HEK293 (cell line): ENCODE data around the gene CMC4.

Source experiments
- CTCF ChIA-PET: fragments of 350-600 bp; formaldehyde crosslinking; extraction: SDS; loops from one replicate; lab custom pipeline; 2021; ENCODE audit warnings: antibody characterized with exemption; lab: Yijun Ruan, JAX
- POLR2A ChIA-PET: fragments of 300-600 bp; formaldehyde crosslinking; extraction: SDS; loops from one replicate; lab custom pipeline; 2020; ENCODE audit warnings: antibody characterized with exemption, inconsistent platforms; lab: Yijun Ruan, JAX
- H3K27ac ChIP-seq: fragments of 200-500 bp; sonication (Bioruptor generic); 2 replicates; pipeline ENCODE4 v1.5.1; 2014; ENCODE audit warnings: low read depth, low read length, control low read depth, inconsistent platforms; ENCODE audit errors: extremely low read depth
- H3K36me3 ChIP-seq, 2 experiments: fragments of 200-500 bp in 1 of 2; sonication (Bioruptor generic) in 1 of 2; 1 replicate in 1 of 2; 2 replicates in 1 of 2; pipeline ENCODE4 v1.5.1; 2014 to 2017; ENCODE audit warnings: inconsistent platforms in 2 of 2, low read length in 2 of 2; ENCODE audit not compliant: control insufficient read depth in 2 of 2, insufficient read depth in 1 of 2
- H3K4me1 ChIP-seq: fragments of 200-500 bp; sonication (Bioruptor generic); 2 replicates; pipeline ENCODE4 v1.5.1; 2014; ENCODE audit warnings: mild to moderate bottlenecking, low read length, inconsistent platforms; ENCODE audit not compliant: control insufficient read depth, insufficient read depth
- H3K4me3 ChIP-seq: 2 replicates; pipeline ENCODE4 v1.5.1; 2011; ENCODE audit warnings: low read depth, mild to moderate bottlenecking, control low read depth, low read length, moderate library complexity
- H3K9me3 ChIP-seq: fragments of 200-500 bp; sonication (Bioruptor generic); 2 replicates; pipeline ENCODE4 v1.5.1; 2014; ENCODE audit warnings: low read depth, low read length, inconsistent platforms; ENCODE audit not compliant: control insufficient read depth, insufficient read depth
- BCL11B ChIP-seq: fragments of 450-650 bp; formaldehyde crosslinking; IDR thresholded peaks from 2 replicates; pipeline ENCODE4 v1.5.1; 2016; ENCODE audit warnings: low read depth, missing biosample characterization, missing genetic modification characterization
- BCL6B ChIP-seq: fragments of 450-650 bp; formaldehyde crosslinking; IDR thresholded peaks from 2 replicates; pipeline ENCODE4 v1.5.1; 2017; ENCODE audit warnings: missing biosample characterization, missing genetic modification characterization
- CTCF ChIP-seq: fragments of 450-650 bp; formaldehyde crosslinking; IDR thresholded peaks from 2 replicates; pipeline ENCODE4 v1.5.1; 2016; ENCODE audit warnings: missing biosample characterization, missing genetic modification characterization
- EGR2 ChIP-seq: fragments of 450-650 bp; formaldehyde crosslinking; IDR thresholded peaks from 2 replicates; pipeline ENCODE4 v1.5.1; 2016; ENCODE audit warnings: low read depth, missing biosample characterization, missing genetic modification characterization
- MEIS1 ChIP-seq: sonication (generic); formaldehyde crosslinking; IDR thresholded peaks from 2 replicates; pipeline ENCODE4 v1.8.1; 2022; ENCODE audit warnings: missing genetic modification reagents, mild to moderate bottlenecking, borderline replicate concordance
- SETDB1 ChIP-seq: IDR thresholded peaks from one replicate; pipeline ENCODE4 v1.6.1; 2017; ENCODE audit warnings: mild to moderate bottlenecking, low read length, moderate library complexity, mixed read lengths; ENCODE audit not compliant: insufficient read length
- TRIM28 ChIP-seq: IDR thresholded peaks from 2 replicates; pipeline ENCODE4 v1.6.1; 2011; ENCODE audit warnings: low read length, control low read depth, borderline replicate concordance
- ZFP37 ChIP-seq: fragments of 450-650 bp; formaldehyde crosslinking; IDR thresholded peaks from 2 replicates; pipeline ENCODE4 v1.5.1; 2016; ENCODE audit warnings: missing biosample characterization, missing genetic modification characterization
- ZFP41 ChIP-seq: fragments of 450-650 bp; formaldehyde crosslinking; IDR thresholded peaks from 2 replicates; pipeline ENCODE4 v1.5.1; 2016; ENCODE audit warnings: missing biosample characterization, missing genetic modification characterization, borderline replicate concordance
- ZFP69B ChIP-seq: fragments of 450-650 bp; formaldehyde crosslinking; IDR thresholded peaks from 2 replicates; pipeline ENCODE4 v1.5.1; 2016; ENCODE audit warnings: missing biosample characterization, missing genetic modification characterization
- ZNF112 ChIP-seq: fragments of 450-650 bp; formaldehyde crosslinking; IDR thresholded peaks from 2 replicates; pipeline ENCODE4 v1.5.0; 2017; ENCODE audit warnings: missing biosample characterization, missing genetic modification characterization
- ZNF133 ChIP-seq: fragments of 450-650 bp; formaldehyde crosslinking; IDR thresholded peaks from 2 replicates; pipeline ENCODE4 v1.5.1; 2016; ENCODE audit warnings: missing biosample characterization, missing genetic modification characterization
- ZNF146 ChIP-seq: fragments of 450-650 bp; formaldehyde crosslinking; IDR thresholded peaks from 2 replicates; pipeline ENCODE4 v1.5.1; 2016; ENCODE audit warnings: missing biosample characterization, missing genetic modification characterization
- ZNF18 ChIP-seq: fragments of 450-650 bp; formaldehyde crosslinking; IDR thresholded peaks from 2 replicates; pipeline ENCODE4 v1.5.1; 2016; ENCODE audit warnings: missing biosample characterization, missing genetic modification characterization
- ZNF24 ChIP-seq: fragments of 450-650 bp; formaldehyde crosslinking; IDR thresholded peaks from 2 replicates; pipeline ENCODE4 v1.5.1; 2016; ENCODE audit warnings: missing biosample characterization, missing genetic modification characterization
- ZNF335 ChIP-seq: fragments of 450-650 bp; formaldehyde crosslinking; conservative IDR thresholded peaks from 2 replicates; pipeline ENCODE4 v1.5.1; 2016; ENCODE audit warnings: missing biosample characterization, missing genetic modification characterization
- ZNF37A ChIP-seq: fragments of 450-650 bp; IDR thresholded peaks from 2 replicates; pipeline ENCODE4 v1.5.1; 2018; ENCODE audit warnings: missing biosample characterization, missing genetic modification characterization
- ZNF423 ChIP-seq: fragments of 450-650 bp; formaldehyde crosslinking; IDR thresholded peaks from 2 replicates; pipeline ENCODE4 v1.5.1; 2016; ENCODE audit warnings: missing biosample characterization, missing genetic modification characterization
- ZNF513 ChIP-seq: fragments of 450-650 bp; IDR thresholded peaks from 2 replicates; pipeline ENCODE4 v1.5.1; 2018; ENCODE audit warnings: missing biosample characterization, missing genetic modification characterization
- ZNF76 ChIP-seq: fragments of 450-650 bp; formaldehyde crosslinking; IDR thresholded peaks from 2 replicates; pipeline ENCODE4; 2016; ENCODE audit warnings: low read depth, missing biosample characterization, missing genetic modification characterization, borderline replicate concordance
- ZNF768 ChIP-seq: fragments of 450-650 bp; formaldehyde crosslinking; IDR thresholded peaks from 2 replicates; pipeline ENCODE4 v1.5.1; 2018; ENCODE audit warnings: missing biosample characterization, mild to moderate bottlenecking, missing genetic modification characterization
- ZNF791 ChIP-seq: fragments of 450-650 bp; formaldehyde crosslinking; IDR thresholded peaks from 2 replicates; pipeline ENCODE4 v1.5.1; 2016; ENCODE audit warnings: missing biosample characterization, missing genetic modification characterization
- ZNF830 ChIP-seq: fragments of 450-650 bp; IDR thresholded peaks from 2 replicates; pipeline ENCODE4 v1.5.0; 2018; ENCODE audit warnings: missing biosample characterization, missing genetic modification characterization, low read depth, mild to moderate bottlenecking, moderate library complexity
- TF ChIP-seq, protein P1 (sequence below): fragments of 450-650 bp; formaldehyde crosslinking; IDR thresholded peaks from 2 replicates; pipeline ENCODE4 v1.5.1; 2016; ENCODE audit warnings: missing biosample characterization, missing genetic modification characterization
- TF ChIP-seq, protein P2 (sequence below): fragments of 450-650 bp; formaldehyde crosslinking; IDR thresholded peaks from 2 replicates; pipeline ENCODE4 v1.5.1; 2016; ENCODE audit warnings: missing biosample characterization, missing genetic modification characterization

CMC4 gene, protein sequence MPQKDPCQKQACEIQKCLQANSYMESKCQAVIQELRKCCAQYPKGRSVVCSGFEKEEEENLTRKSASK

GRCh38 chrX:155070975-155071693, at the start of gene CMC4, which contains the start of the genes BRCC3 and MTCP1:
Gene CMC4 (minus strand): TSS chrX:155071136. CDS start chrX:155064023, 7,113 bp downstream.
Gene BRCC3 (plus strand): TSS chrX:155071508. CDS start chrX:155071528, 20 bp downstream.
Gene MTCP1 (minus strand): TSS chrX:155071136. CDS start chrX:155066010, 5,126 bp downstream.
- Histone ChIP-seq H3K4me1 (no peaks in the 10 kb centered on the region), H3K9me3 (no peaks in the 10 kb centered on the region), H3K36me3 (peaks cover 3 to 27% of the 10 kb centered on the region in 2 experiments; a peak in 2 of 3 replicates), H3K27ac (peak within 1 kb of the TSS; percentile 81), H3K4me3 (peak within 1 kb of the TSS; percentile 72)
- ChIA-PET POLR2A (interaction anchor here (0.9 to 1.8 kb wide), 2 partner anchors 44 to 45 kb away, joined by 3 to 4 read pairs; partner anchors contain the start of gene FUNDC2), CTCF (interaction anchor here (0.6 to 1.8 kb wide), 3 partner anchors 11 to 153 kb away, joined by 3 to 5 read pairs (median 5); no protein-coding TSS in a partner anchor)
- TF ChIP-seq ZFP69B (tag by site-specific recombination) (peak; percentile 92), ZNF24 (tag by site-specific recombination) (peak; percentile 31; the same call in 1 of the 2 replicates), EGR2 (tag by site-specific recombination) (no peak), SETDB1 (no peak), CTCF (tag by site-specific recombination) (no peak), ZNF513 (no peak), BCL11B (tag by site-specific recombination) (no peak), ZNF791 (no peak), ZNF76 (tag by site-specific recombination) (no peak; the same call in 1 of the 2 replicates), ZNF133 (tag by site-specific recombination) (no peak), ZNF146 (tag by site-specific recombination) (peak; percentile 10; the same call in 1 of the 2 replicates), ZNF768 (tag by site-specific recombination) (no peak), ZFP41 (no peak), MEIS1 (no peak), ZNF830 (tag by site-specific recombination) (no peak), ZNF423 (tag by site-specific recombination) (no peak), BCL6B (tag by site-specific recombination) (no peak), TRIM28 (no peak), ZNF37A (tag by site-specific recombination) (no peak), ZNF18 (tag by site-specific recombination) (no peak), ZNF112 (tag by site-specific recombination) (no peak), ZFP37 (tag by site-specific recombination) (peak; percentile 81), ZNF335 (tag by site-specific recombination) (0 out of 2 replicates have a peak, but pooled peaks have one; percentile 65)
- TF ChIP-seq, protein P1, sequence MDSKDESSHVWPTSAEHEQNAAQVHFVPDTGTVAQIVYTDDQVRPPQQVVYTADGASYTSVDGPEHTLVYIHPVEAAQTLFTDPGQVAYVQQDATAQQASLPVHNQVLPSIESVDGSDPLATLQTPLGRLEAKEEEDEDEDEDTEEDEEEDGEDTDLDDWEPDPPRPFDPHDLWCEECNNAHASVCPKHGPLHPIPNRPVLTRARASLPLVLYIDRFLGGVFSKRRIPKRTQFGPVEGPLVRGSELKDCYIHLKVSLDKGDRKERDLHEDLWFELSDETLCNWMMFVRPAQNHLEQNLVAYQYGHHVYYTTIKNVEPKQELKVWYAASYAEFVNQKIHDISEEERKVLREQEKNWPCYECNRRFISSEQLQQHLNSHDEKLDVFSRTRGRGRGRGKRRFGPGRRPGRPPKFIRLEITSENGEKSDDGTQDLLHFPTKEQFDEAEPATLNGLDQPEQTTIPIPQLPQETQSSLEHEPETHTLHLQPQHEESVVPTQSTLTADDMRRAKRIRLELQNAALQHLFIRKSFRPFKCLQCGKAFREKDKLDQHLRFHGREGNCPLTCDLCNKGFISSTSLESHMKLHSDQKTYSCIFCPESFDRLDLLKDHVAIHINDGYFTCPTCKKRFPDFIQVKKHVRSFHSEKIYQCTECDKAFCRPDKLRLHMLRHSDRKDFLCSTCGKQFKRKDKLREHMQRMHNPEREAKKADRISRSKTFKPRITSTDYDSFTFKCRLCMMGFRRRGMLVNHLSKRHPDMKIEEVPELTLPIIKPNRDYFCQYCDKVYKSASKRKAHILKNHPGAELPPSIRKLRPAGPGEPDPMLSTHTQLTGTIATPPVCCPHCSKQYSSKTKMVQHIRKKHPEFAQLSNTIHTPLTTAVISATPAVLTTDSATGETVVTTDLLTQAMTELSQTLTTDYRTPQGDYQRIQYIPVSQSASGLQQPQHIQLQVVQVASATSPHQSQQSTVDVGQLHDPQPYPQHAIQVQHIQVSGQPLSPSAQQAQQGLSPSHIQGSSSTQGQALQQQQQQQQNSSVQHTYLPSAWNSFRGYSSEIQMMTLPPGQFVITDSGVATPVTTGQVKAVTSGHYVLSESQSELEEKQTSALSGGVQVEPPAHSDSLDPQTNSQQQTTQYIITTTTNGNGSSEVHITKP = peak; percentile 77
- TF ChIP-seq, protein P2, sequence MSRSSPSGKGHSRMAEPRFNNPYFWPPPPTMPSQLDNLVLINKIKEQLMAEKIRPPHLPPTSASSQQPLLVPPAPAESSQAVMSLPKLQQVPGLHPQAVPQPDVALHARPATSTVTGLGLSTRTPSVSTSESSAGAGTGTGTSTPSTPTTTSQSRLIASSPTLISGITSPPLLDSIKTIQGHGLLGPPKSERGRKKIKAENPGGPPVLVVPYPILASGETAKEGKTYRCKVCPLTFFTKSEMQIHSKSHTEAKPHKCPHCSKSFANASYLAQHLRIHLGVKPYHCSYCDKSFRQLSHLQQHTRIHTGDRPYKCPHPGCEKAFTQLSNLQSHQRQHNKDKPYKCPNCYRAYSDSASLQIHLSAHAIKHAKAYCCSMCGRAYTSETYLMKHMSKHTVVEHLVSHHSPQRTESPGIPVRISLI = no peak
